ENCODE measurements around the gene SCO1.

- TF ChIP-seq CTCF (IDR thresholded peaks at IDR 0.05) (no peak), REST (IDR thresholded peaks at IDR 0.05; ENCODE audit: insufficient read depth in 1 of 2, low read depth in 2 of 2, low read length in 1 of 2) (no peak), POLR2AphosphoS5 (IDR thresholded peaks at IDR 0.05; ENCODE audit: low read depth, low read length) (no peak), SIN3A (IDR thresholded peaks at IDR 0.05; ENCODE audit: borderline replicate concordance, insufficient read depth, low read depth, low read length) (no peak)
Measured at GRCh38 chr17:10664571-10664970, 32.8 kb downstream of the SCO1 start.

Data from Panc1 (cell line).